HUES64 (cell line): Measurements from ENCODE around the gene TRAPPC8.
"Not testable (repeated sequence)": the region's sequence is repeated elsewhere in the genome, so short reads cannot be mapped to it uniquely, and the experiment has no call there.

Experiments
- H3K27ac ChIP-seq: 2 replicates; pipeline ENCODE4 v1.7.0; 2013; ENCODE audit warnings: low read depth, low read length, inconsistent platforms
- H3K27me3 ChIP-seq: 2 replicates; pipeline ENCODE4 v1.6.1; 2013; ENCODE audit warnings: mild to moderate bottlenecking, low read length; ENCODE audit not compliant: insufficient read depth
- H3K36me3 ChIP-seq: 2 replicates; pipeline ENCODE4 v1.6.1; 2013; ENCODE audit warnings: mild to moderate bottlenecking, low read length; ENCODE audit not compliant: insufficient read depth
- H3K4me1 ChIP-seq: 2 replicates; pipeline ENCODE4 v1.6.1; 2013; ENCODE audit warnings: mild to moderate bottlenecking, low read length, moderate library complexity; ENCODE audit not compliant: insufficient read depth
- H3K4me3 ChIP-seq: 2 replicates; pipeline ENCODE4 v1.5.1; 2013; ENCODE audit warnings: mild to moderate bottlenecking, low read length, moderate library complexity
- H3K9ac ChIP-seq: 2 replicates; pipeline ENCODE4 v1.6.1; 2013; ENCODE audit warnings: mild to moderate bottlenecking, low read depth, low read length
- H3K9me3 ChIP-seq: 2 replicates; pipeline ENCODE4 v1.6.1; 2013; ENCODE audit warnings: low read depth, low read length; ENCODE audit not compliant: insufficient read depth
- WGBS: fragments of 150-250, 120-280 bp; methylation state at CpG from one replicate; pipeline ENCODE4 v1.1.7; 2013; ENCODE audit warnings: missing lambda C conversion rate; 5-methylcytosine and 5-hydroxymethylcytosine counted together

Gene TRAPPC8

GRCh38 chr18:31860488-31860887 is 82.4 kb downstream of the TRAPPC8 start:
- H3K9ac ChIP-seq = no peak overlapping the region
- no peak overlapping the region for H3K4me3 ChIP-seq
- no peak overlapping the region for H3K27ac ChIP-seq
- H3K4me1 ChIP-seq = no peaks in the 10 kb centered on the region
- H3K36me3 ChIP-seq = peaks cover 91% of the 10 kb centered on the region
- H3K27me3 ChIP-seq = no peaks in the 10 kb centered on the region
- no peaks in the 10 kb centered on the region for H3K9me3 ChIP-seq

- H3K4me3 ChIP-seq = no peak overlapping the region
- peaks cover 93% of the 10 kb centered on the region for H3K36me3 ChIP-seq
- WGBS = 97% methylated on average over 6 of the region's 6 CpGs
- H3K27ac ChIP-seq = no peak overlapping the region
- no peaks in the 10 kb centered on the region for H3K4me1 ChIP-seq
- H3K9me3 ChIP-seq = no peaks in the 10 kb centered on the region
- no peaks in the 10 kb centered on the region for H3K27me3 ChIP-seq
- H3K9ac ChIP-seq = no peak overlapping the region
Measured at GRCh38 chr18:31857526-31858106, 85.3 kb downstream of the TRAPPC8 start.

GRCh38 chr18:31850844-31851243 is 92.1 kb downstream of the TRAPPC8 start:
- Histone ChIP-seq H3K36me3 (peaks cover 97% of the 10 kb centered on the region), H3K9ac (no peak overlapping the region), H3K4me1 (no peaks in the 10 kb centered on the region), H3K27ac (no peak overlapping the region), H3K27me3 (no peaks in the 10 kb centered on the region), H3K4me3 (no peak overlapping the region), H3K9me3 (no peaks in the 10 kb centered on the region)
- 100% methylated on average over 1 of the region's 1 CpG for WGBS

GRCh38 chr18:31840499-31840898 is 102.4 kb downstream of the TRAPPC8 start:
- H3K4me3 ChIP-seq = no peak overlapping the region
- H3K9me3 ChIP-seq = no peaks in the 10 kb centered on the region
- no peaks in the 10 kb centered on the region for H3K27me3 ChIP-seq
- no peaks in the 10 kb centered on the region for H3K4me1 ChIP-seq
- peaks cover 76% of the 10 kb centered on the region for H3K36me3 ChIP-seq
- no peak overlapping the region for H3K27ac ChIP-seq
- no peak overlapping the region for H3K9ac ChIP-seq
- 80% methylated on average over 2 of the region's 2 CpGs for WGBS

GRCh38 chr18:31837879-31838278 is 105.0 kb downstream of the TRAPPC8 start:
- H3K4me1 ChIP-seq = no peaks in the 10 kb centered on the region
- H3K9ac ChIP-seq = no peak overlapping the region
- no peak overlapping the region for H3K4me3 ChIP-seq
- 96% methylated on average over 3 of the region's 3 CpGs for WGBS
- H3K36me3 ChIP-seq = peaks cover 71% of the 10 kb centered on the region
- no peaks in the 10 kb centered on the region for H3K9me3 ChIP-seq
- no peak overlapping the region for H3K27ac ChIP-seq
- no peaks in the 10 kb centered on the region for H3K27me3 ChIP-seq

- H3K27ac ChIP-seq = no peak overlapping the region
- 90% methylated on average over 4 of the region's 4 CpGs for WGBS
- H3K4me3 ChIP-seq = no peak overlapping the region
- no peaks in the 10 kb centered on the region for H3K9me3 ChIP-seq
- H3K36me3 ChIP-seq = peaks cover 81% of the 10 kb centered on the region
- H3K4me1 ChIP-seq = no peaks in the 10 kb centered on the region
- no peaks in the 10 kb centered on the region for H3K27me3 ChIP-seq
- no peak overlapping the region for H3K9ac ChIP-seq
Measured at GRCh38 chr18:31835528-31836133, 107.3 kb downstream of the TRAPPC8 start.

GRCh38 chr18:31831903-31832302 is 111.0 kb downstream of the TRAPPC8 start:
- Histone ChIP-seq H3K27ac (no peak overlapping the region), H3K36me3 (peaks cover 70% of the 10 kb centered on the region), H3K9ac (no peak overlapping the region), H3K27me3 (no peaks in the 10 kb centered on the region), H3K9me3 (peaks cover 5% of the 10 kb centered on the region; the same call in 1 of the 2 replicates), H3K4me3 (no peak overlapping the region), H3K4me1 (peaks cover 6% of the 10 kb centered on the region)
- WGBS = no CpG with 5 or more reads among the region's 1 CpG

GRCh38 chr18:31830686-31831085 is 112.2 kb downstream of the TRAPPC8 start:
- Histone ChIP-seq H3K27ac (no peak overlapping the region), H3K27me3 (no peaks in the 10 kb centered on the region), H3K9me3 (peaks cover 5% of the 10 kb centered on the region; the same call in 1 of the 2 replicates), H3K4me3 (no peak overlapping the region), H3K36me3 (peaks cover 60% of the 10 kb centered on the region), H3K9ac (no peak overlapping the region), H3K4me1 (peaks cover 15% of the 10 kb centered on the region)
- WGBS = 92% methylated on average over 3 of the region's 3 CpGs

GRCh38 chr18:31828613-31829012 is 114.3 kb downstream of the TRAPPC8 start:
- Histone ChIP-seq H3K27ac (no peak overlapping the region), H3K4me3 (no peak overlapping the region), H3K36me3 (peaks cover 45% of the 10 kb centered on the region), H3K4me1 (peaks cover 27% of the 10 kb centered on the region), H3K27me3 (no peaks in the 10 kb centered on the region), H3K9me3 (peaks cover 5% of the 10 kb centered on the region; the same call in 1 of the 2 replicates), H3K9ac (no peak overlapping the region)
- WGBS = 97% methylated on average over 10 of the region's 10 CpGs

- peaks cover 31% of the 10 kb centered on the region for H3K4me1 ChIP-seq
- H3K27me3 ChIP-seq, H3K9me3 ChIP-seq: not testable (repeated sequence)
- H3K27ac ChIP-seq = peak overlapping the region; percentile 95
- H3K4me3 ChIP-seq = peak overlapping the region; percentile 3; the same call in 1 of the 2 replicates
- peaks cover 30% of the 10 kb centered on the region for H3K36me3 ChIP-seq
- WGBS = 51% methylated on average over 10 of the region's 10 CpGs
- peak overlapping the region; percentile 74 for H3K9ac ChIP-seq
Measured at GRCh38 chr18:31826673-31827325, 116.1 kb downstream of the TRAPPC8 start.

- Histone ChIP-seq H3K27me3 (no peaks in the 10 kb centered on the region), H3K9ac (peak overlapping the region; percentile 74; the same call in 1 of the 2 replicates), H3K9me3 (peaks cover 5% of the 10 kb centered on the region; the same call in 1 of the 2 replicates), H3K36me3 (peaks cover 21% of the 10 kb centered on the region), H3K4me1 (peaks cover 34% of the 10 kb centered on the region), H3K4me3 (0 out of 2 replicates have a peak overlapping the region, but pooled peaks have one; percentile 3), H3K27ac (peak overlapping the region; percentile 95)
- 8% methylated on average over 3 of the region's 3 CpGs for WGBS
Measured at GRCh38 chr18:31825772-31826171, 117.2 kb downstream of the TRAPPC8 start.
